Endothelial cell of umbilical vein (primary cell): ENCODE data around the gene DDX23. TPM values are rescaled to one million over a fixed set of nuclear protein-coding genes. Genes with fewer than 3 reads are reported as not detected.

Source experiments
- BruUV-seq: library from RNA; stranded (reverse); fragments of 400-500 nt; replicated peaks from 2 replicates; lab custom pipeline; 2021; lab: Mats Ljungman, UMichigan
- CTCF ChIA-PET: fragments of 300-600, 350-600 bp; sonication (Branson Sonifier 250); formaldehyde crosslinking; loops from one replicate; lab custom pipeline; 2021; ENCODE audit warnings: antibody characterized with exemption, inconsistent platforms; lab: Charles Lee
- POLR2A ChIA-PET: fragments of 300-600, 350-600 bp; sonication (Branson Sonifier 250); formaldehyde crosslinking; loops from one replicate; lab custom pipeline; 2021; ENCODE audit warnings: antibody characterized with exemption, inconsistent platforms; lab: Charles Lee
- DNase-seq: peaks from one replicate; pipeline ENCODE4 v3.0.0-alpha.2; 2011; ENCODE audit warnings: low read depth, low spot score
- FAIRE-seq: peaks from 2 replicates; lab custom pipeline; 2011; peaks lifted over from hg19 to GRCh38; lab: Jason Lieb, UNC
- H2AFZ ChIP-seq: 2 replicates; pipeline ENCODE4 v1.6.0; 2012; ENCODE audit warnings: low read depth, low read length, control low read depth, inconsistent platforms
- H3K27ac ChIP-seq: 2 replicates; pipeline ENCODE4 v1.5.1; 2011; ENCODE audit warnings: low read depth, mild to moderate bottlenecking, control low read depth, low read length, moderate library complexity; ENCODE audit not compliant: insufficient read depth
- H3K27me3 ChIP-seq, 2 experiments: 2 replicates each; pipeline versions ENCODE4 v1.6.0 to v1.6.1; 2011; ENCODE audit warnings: low read length in 2 of 2, mixed read lengths in 1 of 2; ENCODE audit not compliant: control insufficient read depth in 2 of 2, insufficient read depth in 2 of 2
- H3K36me3 ChIP-seq, 2 experiments: 2 replicates in 1 of 2; 3 replicates in 1 of 2; pipeline ENCODE4 v1.5.1; 2011; ENCODE audit warnings: low read length in 2 of 2, mild to moderate bottlenecking in 1 of 2, moderate library complexity in 1 of 2; ENCODE audit not compliant: control insufficient read depth in 2 of 2, insufficient read depth in 2 of 2; ENCODE audit errors: extremely low read depth in 1 of 2
- H3K4me1 ChIP-seq: 3 replicates; pipeline ENCODE4 v1.5.1; 2011; ENCODE audit warnings: mild to moderate bottlenecking, low read length; ENCODE audit not compliant: control insufficient read depth, insufficient read depth; ENCODE audit errors: extremely low read depth
- H3K4me2 ChIP-seq: 2 replicates; pipeline ENCODE4 v1.6.1; 2011; ENCODE audit warnings: low read length, control low read depth, mixed read lengths; ENCODE audit not compliant: insufficient read depth
- H3K4me3 ChIP-seq, 3 experiments: fragments of 200-600 bp in 1 of 3; sonication (generic), shearing (Covaris generic) in 1 of 3; replicated peaks in 1 of 3; 2 replicates each; pipeline ENCODE4 v1.5.1; 2011 to 2016; ENCODE audit warnings: control low read depth in 3 of 3, low read length in 3 of 3, mild to moderate bottlenecking in 2 of 3, inconsistent platforms in 1 of 3, low read depth in 1 of 3, moderate library complexity in 1 of 3; ENCODE audit not compliant: insufficient read depth in 1 of 3
- H3K79me2 ChIP-seq: 2 replicates; pipeline ENCODE4 v1.6.0; 2012; ENCODE audit warnings: low read length, inconsistent platforms; ENCODE audit not compliant: control insufficient read depth, insufficient read depth
- H3K9ac ChIP-seq: replicated peaks from 2 replicates; pipeline ENCODE3; 2011; ENCODE audit warnings: low read length, control low read depth; ENCODE audit not compliant: insufficient read depth; ENCODE audit errors: extremely low read depth
- H3K9me1 ChIP-seq: replicated peaks from 3 replicates; pipeline ENCODE4 v1.6.0; 2011; ENCODE audit warnings: mild to moderate bottlenecking, low read length; ENCODE audit not compliant: control insufficient read depth, insufficient read depth; ENCODE audit errors: extremely low read depth
- H3K9me3 ChIP-seq: replicated peaks from 2 replicates; pipeline ENCODE4 v1.5.1; 2012; ENCODE audit warnings: low read length, inconsistent platforms; ENCODE audit not compliant: control insufficient read depth, insufficient read depth
- H4K20me1 ChIP-seq: replicated peaks from 2 replicates; pipeline ENCODE3; 2011; ENCODE audit warnings: mild to moderate bottlenecking, low read length; ENCODE audit not compliant: control insufficient read depth, insufficient read depth; ENCODE audit errors: extremely low read depth
- EZH2 ChIP-seq: IDR thresholded peaks from 2 replicates; pipeline ENCODE4 v1.6.1; 2012; ENCODE audit warnings: borderline replicate concordance, low read depth, mild to moderate bottlenecking, moderate library complexity, low read length, inconsistent platforms; ENCODE audit not compliant: severe bottlenecking
- MYC ChIP-seq: IDR thresholded peaks from one replicate; pipeline ENCODE4 v1.6.1; 2011; ENCODE audit warnings: mild to moderate bottlenecking, low read depth, low read length
- POLR2AphosphoS5 ChIP-seq: IDR thresholded peaks from 2 replicates; pipeline ENCODE4 v1.6.1; 2012; ENCODE audit warnings: low read depth, mild to moderate bottlenecking, control low read depth, low read length, moderate library complexity; ENCODE audit not compliant: insufficient read depth
- dilution Hi-C: fragments of 300-500 bp; cut with MboI; formaldehyde crosslinking; loops from one replicate; pipeline ENCODE4 v1.15.0; 2019; ENCODE audit warnings: low sequenced_read_pairs; ENCODE audit not compliant: extremely low pct_ligation_motif_present
- intact Hi-C: fragments of 100-400 bp; cut with micrococcal nuclease; formaldehyde crosslinking; loops from one replicate; pipeline ENCODE4 v1.10.0; 2022
- polyA plus RNA-seq, 4 experiments: library from polyadenylated mRNA; depleted of rRNA in 3 of 4; stranded (reverse) in 3 of 4; unstranded in 1 of 4; fragments of >200 nt; gene quantifications; 2 replicates each; pipeline versions ENCODE4 v1.2.1 to v1.2.3, GENCODE V29; 2011 to 2012; ENCODE audit warnings: missing spikeins in 1 of 4
- total RNA-seq: library from RNA; stranded (reverse); gene quantifications from 2 replicates; pipeline ENCODE4 v1.2.3, GENCODE V29; 2021
- TF ChIP-seq, protein P1 (sequence below), 2 donors: IDR thresholded peaks; 1 replicate in 1 of 2; 2 replicates in 1 of 2; pipeline ENCODE4 v1.5.1; 2011; ENCODE audit warnings: low read length in 2 of 2, mild to moderate bottlenecking in 2 of 2, moderate library complexity in 2 of 2, control low read depth in 1 of 2, inconsistent platforms in 1 of 2, low read depth in 1 of 2; ENCODE audit not compliant: insufficient read depth in 1 of 2; ENCODE audit errors: extremely low read depth in 1 of 2

Gene DDX23
- total and polyA plus RNA-seq, 2 donors (not counting 3 experiments of a cell fraction or from before 2014, with no cell fraction given) = 56.0 to 107 TPM

DNA sequence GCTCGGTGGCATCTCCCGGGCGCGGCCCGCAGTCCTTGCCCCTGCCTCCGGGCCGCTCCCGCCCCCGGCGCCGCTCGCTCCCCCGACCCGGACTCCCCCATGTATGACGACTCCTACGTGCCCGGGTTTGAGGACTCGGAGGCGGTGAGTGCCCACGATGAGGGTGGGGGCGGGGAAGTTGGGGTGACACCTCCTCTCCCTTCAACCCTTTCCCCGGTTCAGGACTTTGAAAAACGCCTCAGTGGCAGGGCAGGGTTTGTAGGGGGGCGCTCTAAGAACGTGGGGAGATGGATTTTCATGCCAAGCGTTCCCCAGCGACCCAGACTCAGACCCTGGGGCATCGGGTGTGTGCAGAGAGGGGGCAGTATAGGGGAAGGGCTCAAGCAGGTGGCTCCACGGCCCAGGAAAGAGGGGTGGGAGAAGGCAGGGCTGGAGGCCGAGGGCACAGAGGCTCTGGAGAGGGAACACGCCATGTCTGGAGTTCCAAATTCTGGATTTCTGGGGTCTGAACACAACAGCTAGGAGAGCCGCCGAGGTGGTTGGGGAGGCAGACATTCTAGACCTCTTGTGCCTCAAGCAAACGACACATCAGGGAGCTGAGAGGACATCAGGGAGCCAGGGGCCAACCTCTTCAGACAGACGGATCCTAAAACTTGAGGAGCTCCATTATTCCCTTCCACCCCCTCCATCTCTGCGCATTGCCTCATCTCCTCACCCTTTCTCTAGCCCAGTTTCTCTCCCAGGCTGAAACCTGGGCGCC lies 33.0 kb downstream of the DDX23 start:
- ChIA-PET POLR2A (no interaction called here), CTCF (interaction anchor here (0.8 to 1.4 kb wide), 2 partner anchors 18 to 34 kb away, joined by 3 read pairs; no protein-coding TSS in a partner anchor)
- Histone ChIP-seq H3K36me3 (peaks cover 0 to 7% of the 10 kb centered on the region in 2 experiments), H3K9me1 (no peaks in the 10 kb centered on the region), H3K27me3 (no peaks in the 10 kb centered on the region), H3K4me1 (peaks cover 16% of the 10 kb centered on the region), H3K9ac (peak overlapping the region; percentile 32), H2AFZ (peak overlapping the region; percentile 34), H3K4me3 (peak overlapping the region; percentile 49 to 77 (median 58)), H4K20me1 (no peaks in the 10 kb centered on the region), H3K79me2 (no peaks in the 10 kb centered on the region), H3K4me2 (peak overlapping the region; percentile 43), H3K27ac (no peak overlapping the region), H3K9me3 (no peaks in the 10 kb centered on the region)
- BruUV-seq = TSS peak; percentile 3
- DNase-seq (peak; percentile 54), FAIRE-seq (peak; percentile 24)
- dilution Hi-C loops (no loop called here), intact Hi-C loops (no loop called here)
- TF ChIP-seq MYC = no peak
- TF ChIP-seq EZH2 = no peak
- TF ChIP-seq, protein P1, sequence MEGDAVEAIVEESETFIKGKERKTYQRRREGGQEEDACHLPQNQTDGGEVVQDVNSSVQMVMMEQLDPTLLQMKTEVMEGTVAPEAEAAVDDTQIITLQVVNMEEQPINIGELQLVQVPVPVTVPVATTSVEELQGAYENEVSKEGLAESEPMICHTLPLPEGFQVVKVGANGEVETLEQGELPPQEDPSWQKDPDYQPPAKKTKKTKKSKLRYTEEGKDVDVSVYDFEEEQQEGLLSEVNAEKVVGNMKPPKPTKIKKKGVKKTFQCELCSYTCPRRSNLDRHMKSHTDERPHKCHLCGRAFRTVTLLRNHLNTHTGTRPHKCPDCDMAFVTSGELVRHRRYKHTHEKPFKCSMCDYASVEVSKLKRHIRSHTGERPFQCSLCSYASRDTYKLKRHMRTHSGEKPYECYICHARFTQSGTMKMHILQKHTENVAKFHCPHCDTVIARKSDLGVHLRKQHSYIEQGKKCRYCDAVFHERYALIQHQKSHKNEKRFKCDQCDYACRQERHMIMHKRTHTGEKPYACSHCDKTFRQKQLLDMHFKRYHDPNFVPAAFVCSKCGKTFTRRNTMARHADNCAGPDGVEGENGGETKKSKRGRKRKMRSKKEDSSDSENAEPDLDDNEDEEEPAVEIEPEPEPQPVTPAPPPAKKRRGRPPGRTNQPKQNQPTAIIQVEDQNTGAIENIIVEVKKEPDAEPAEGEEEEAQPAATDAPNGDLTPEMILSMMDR (IDR thresholded peaks at IDR 0.05; ENCODE audit: extremely low read depth in 1 of 2, insufficient read depth in 1 of 2, low read depth in 1 of 2, low read length in 2 of 2) = peak in 1 of 2 donors; percentile 51
- TF ChIP-seq POLR2AphosphoS5 = no peak
